ENCODE results near the gene UBD.

DNA sequence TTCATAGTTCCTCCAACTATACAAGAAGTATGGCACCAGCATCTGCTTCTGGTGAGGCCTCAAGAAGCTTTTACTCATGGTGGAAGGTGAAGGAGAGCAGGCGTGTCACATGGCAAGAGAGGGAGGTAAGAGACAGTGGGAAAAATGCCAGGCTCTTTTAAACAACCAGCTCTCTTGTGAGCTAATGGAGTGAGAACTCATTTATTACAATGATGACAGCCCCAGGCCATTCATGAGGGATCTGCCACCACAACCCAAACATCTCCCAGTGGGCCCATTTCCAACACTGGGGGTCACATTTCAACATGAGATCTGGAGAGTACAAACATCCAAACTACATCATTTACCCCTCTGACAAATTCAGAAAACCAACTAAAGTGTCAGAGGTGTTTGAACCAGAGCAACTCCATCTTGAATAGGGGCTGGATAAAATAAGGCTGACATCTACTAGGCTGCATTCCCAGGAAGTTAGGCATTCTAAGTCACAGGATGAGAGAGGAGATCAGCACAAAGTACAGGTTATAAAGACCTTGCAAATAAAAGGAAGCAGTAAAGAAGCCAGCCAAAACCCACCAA, 2.2 kb upstream of the UBD start:
- TF ChIP-seq POLR2AphosphoS5 (IDR thresholded peaks at IDR 0.05; ENCODE audit: low read depth, low read length), result no peak
- TF ChIP-seq, protein P1, sequence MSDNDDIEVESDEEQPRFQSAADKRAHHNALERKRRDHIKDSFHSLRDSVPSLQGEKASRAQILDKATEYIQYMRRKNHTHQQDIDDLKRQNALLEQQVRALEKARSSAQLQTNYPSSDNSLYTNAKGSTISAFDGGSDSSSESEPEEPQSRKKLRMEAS (IDR thresholded peaks at IDR 0.05), result no peak
- TF ChIP-seq, protein P2, sequence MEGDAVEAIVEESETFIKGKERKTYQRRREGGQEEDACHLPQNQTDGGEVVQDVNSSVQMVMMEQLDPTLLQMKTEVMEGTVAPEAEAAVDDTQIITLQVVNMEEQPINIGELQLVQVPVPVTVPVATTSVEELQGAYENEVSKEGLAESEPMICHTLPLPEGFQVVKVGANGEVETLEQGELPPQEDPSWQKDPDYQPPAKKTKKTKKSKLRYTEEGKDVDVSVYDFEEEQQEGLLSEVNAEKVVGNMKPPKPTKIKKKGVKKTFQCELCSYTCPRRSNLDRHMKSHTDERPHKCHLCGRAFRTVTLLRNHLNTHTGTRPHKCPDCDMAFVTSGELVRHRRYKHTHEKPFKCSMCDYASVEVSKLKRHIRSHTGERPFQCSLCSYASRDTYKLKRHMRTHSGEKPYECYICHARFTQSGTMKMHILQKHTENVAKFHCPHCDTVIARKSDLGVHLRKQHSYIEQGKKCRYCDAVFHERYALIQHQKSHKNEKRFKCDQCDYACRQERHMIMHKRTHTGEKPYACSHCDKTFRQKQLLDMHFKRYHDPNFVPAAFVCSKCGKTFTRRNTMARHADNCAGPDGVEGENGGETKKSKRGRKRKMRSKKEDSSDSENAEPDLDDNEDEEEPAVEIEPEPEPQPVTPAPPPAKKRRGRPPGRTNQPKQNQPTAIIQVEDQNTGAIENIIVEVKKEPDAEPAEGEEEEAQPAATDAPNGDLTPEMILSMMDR (IDR thresholded peaks at IDR 0.05 in 2 of 3, conservative IDR thresholded peaks at IDR 0.05 in 1 of 3; ENCODE audit: borderline replicate concordance in 1 of 3, insufficient read depth in 1 of 3, low read depth in 2 of 3, low read length in 2 of 3), result no peak

Measured in HCT116 (cell line).